ENCODE results near the gene YKT6.

- no peak for TF ChIP-seq POLR2A (IDR thresholded peaks at IDR 0.05)
- TF ChIP-seq CTCF (IDR thresholded peaks at IDR 0.05), result no peak
- TF ChIP-seq EP300 (IDR thresholded peaks at IDR 0.05; ENCODE audit: low read depth), result no peak
Measured at GRCh38 chr7:44195889-44196288, 4.9 kb upstream of the YKT6 start.

Data from transverse colon (tissue), 3 donors.